ENCODE data around the gene CIRBP. TPM values are rescaled to one million over a fixed set of nuclear protein-coding genes. Genes with fewer than 3 reads are reported as not detected.
"Not testable (repeated sequence)": the region's sequence is repeated elsewhere in the genome, so short reads cannot be mapped to it uniquely, and the experiment has no call there.

Gene CIRBP
- total and polyA plus RNA-seq, 12 donors, result 180 to 356 (median 280) TPM

- ATAC-seq, result peak; percentile 1 to 63 (median 18)
- DNase-seq, result peak; percentile 76 to 87
- 16 to 19% methylated on average over 30 to 31 of the region's 31 CpGs for WGBS, 2 donors
- intact Hi-C loops (cut with DNase I), result loop anchor here in 7 of 10 donors (1.0 to 10.0 kb wide), 6 partner anchors 21 to 320 kb away; partner anchors contain the start of genes ARID3A (in 2 of the 7) and GPX4 (in 1 of the 7)
- Histone ChIP-seq H3K27ac (peak overlapping the region; percentile 85 to 100 (median 100)), H3K36me3 (peaks cover 0 to 10% (median 0%) of the 10 kb centered on the region in 9 donors), H3K9me3 (no peaks in the 10 kb centered on the region), H3K4me1 (peaks cover 42 to 79% (median 75%) of the 10 kb centered on the region in 9 donors), H3K4me3 (peak overlapping the region in 8 of 10 donors; percentile 0 to 90 (median 60)), H3K27me3 (no peaks in the 10 kb centered on the region)
- TF ChIP-seq, protein P1, sequence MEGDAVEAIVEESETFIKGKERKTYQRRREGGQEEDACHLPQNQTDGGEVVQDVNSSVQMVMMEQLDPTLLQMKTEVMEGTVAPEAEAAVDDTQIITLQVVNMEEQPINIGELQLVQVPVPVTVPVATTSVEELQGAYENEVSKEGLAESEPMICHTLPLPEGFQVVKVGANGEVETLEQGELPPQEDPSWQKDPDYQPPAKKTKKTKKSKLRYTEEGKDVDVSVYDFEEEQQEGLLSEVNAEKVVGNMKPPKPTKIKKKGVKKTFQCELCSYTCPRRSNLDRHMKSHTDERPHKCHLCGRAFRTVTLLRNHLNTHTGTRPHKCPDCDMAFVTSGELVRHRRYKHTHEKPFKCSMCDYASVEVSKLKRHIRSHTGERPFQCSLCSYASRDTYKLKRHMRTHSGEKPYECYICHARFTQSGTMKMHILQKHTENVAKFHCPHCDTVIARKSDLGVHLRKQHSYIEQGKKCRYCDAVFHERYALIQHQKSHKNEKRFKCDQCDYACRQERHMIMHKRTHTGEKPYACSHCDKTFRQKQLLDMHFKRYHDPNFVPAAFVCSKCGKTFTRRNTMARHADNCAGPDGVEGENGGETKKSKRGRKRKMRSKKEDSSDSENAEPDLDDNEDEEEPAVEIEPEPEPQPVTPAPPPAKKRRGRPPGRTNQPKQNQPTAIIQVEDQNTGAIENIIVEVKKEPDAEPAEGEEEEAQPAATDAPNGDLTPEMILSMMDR (IDR thresholded peaks at IDR 0.05), result no peak
Measured at GRCh38 chr19:1244693-1245451, 24.3 kb upstream of the CIRBP start.

- H3K4me3 ChIP-seq, result peak overlapping the region in 6 of 10 donors; percentile 9 to 90 (median 82)
- H3K9me3 ChIP-seq, result no peaks in the 10 kb centered on the region
- H3K4me1 ChIP-seq, result peaks cover 39 to 73% (median 69%) of the 10 kb centered on the region in 9 donors
- H3K36me3 ChIP-seq, result peaks cover 0 to 13% (median 0%) of the 10 kb centered on the region in 9 donors
- DNase-seq (peak; percentile 82 to 83), ATAC-seq (peak in 6 of 8 donors; percentile 14 to 55 (median 24))
- TF ChIP-seq, protein P1 (IDR thresholded peaks at IDR 0.05), result no peak
- intact Hi-C loops (cut with DNase I), result loop anchor here in 2 of 10 donors (2.0 to 10.0 kb wide), 2 partner anchors 21 to 321 kb away; partner anchors contain the start of gene ARID3A (in 1 of the 2)
- H3K27me3 ChIP-seq, result no peaks in the 10 kb centered on the region
- WGBS, 2 donors, result 40 to 55% methylated on average over 26 of the region's 26 CpGs
- H3K27ac ChIP-seq, result peak overlapping the region; percentile 85 to 100 (median 100)
Measured at GRCh38 chr19:1245494-1246264, 23.5 kb upstream of the CIRBP start.

DNA sequence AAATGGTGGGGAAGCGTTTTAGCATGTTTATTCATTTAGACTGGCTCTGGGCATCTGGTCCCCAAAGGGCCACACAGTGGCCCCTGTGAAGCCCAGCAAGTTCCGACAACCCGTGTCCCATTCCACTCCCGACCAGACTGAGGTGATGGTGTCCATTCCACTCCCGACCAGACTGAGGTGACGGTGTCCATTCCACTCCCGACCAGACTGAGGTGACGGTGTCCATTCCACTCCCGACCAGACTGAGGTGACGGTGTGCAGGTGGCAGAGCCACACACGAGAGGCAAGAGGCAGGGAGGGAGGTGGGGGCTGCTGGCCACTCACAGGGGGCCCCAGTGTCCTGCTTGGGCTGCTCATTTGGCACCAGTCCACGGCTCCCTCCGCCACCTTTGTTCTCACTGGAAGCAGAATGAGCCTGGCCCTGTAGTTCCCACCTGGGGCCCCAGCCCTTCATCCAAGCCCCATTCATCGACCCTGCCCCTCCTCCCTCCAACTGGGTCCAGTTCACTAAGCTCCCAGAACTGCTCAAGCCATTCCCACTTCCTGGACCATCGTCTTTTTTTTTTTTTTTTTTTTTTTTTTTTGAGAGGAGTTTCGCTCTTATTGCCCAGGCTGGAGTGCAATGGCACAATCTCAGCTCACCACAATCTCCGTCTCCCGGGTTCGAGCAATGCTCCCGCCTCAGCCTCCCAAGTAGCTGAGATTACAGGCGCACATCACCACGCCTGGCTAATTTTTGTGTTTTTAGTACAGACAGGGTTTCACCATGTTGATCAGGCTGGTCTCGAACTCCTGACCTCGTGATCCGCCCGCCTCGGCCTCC, 22.7 kb upstream of the CIRBP start:
- not testable (repeated sequence) for H3K27me3 ChIP-seq, ATAC-seq, H3K9me3 ChIP-seq, H3K4me3 ChIP-seq, DNase-seq
- WGBS, 2 donors, result 65% methylated on average over 26 to 27 of the region's 27 CpGs
- intact Hi-C loops (cut with DNase I), result loop anchor here in 2 of 10 donors (1.0 to 10.0 kb wide), 2 partner anchors 21 to 322 kb away; partner anchors contain the start of gene ARID3A (in 1 of the 2)
- H3K27ac ChIP-seq, result peak overlapping the region; percentile 85 to 100 (median 100)
- peaks cover 0 to 19% (median 2%) of the 10 kb centered on the region in 9 donors for H3K36me3 ChIP-seq
- peaks cover 36 to 72% (median 64%) of the 10 kb centered on the region in 9 donors for H3K4me1 ChIP-seq

DNA sequence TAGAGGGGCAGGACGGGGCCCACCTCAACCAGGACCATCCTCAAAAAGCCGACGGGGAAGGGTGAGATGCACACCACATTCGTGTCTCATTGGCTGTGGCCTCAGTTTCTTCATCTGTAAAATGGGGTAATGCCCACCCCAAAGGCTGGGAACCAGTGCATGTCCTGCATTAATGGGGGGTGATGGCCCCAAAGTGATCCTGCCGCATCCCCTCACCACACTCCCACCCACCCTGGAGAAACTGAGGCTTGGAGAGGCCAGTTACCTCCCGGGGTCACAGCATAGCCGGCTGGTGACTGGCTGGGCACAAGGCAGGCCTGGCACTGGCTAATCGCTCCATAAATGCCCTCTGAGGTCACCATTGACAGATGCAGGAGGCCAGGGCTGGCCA, 21.4 kb upstream of the CIRBP start:
- Histone ChIP-seq H3K36me3 (peaks cover 0 to 24% (median 7%) of the 10 kb centered on the region in 9 donors), H3K4me1 (peaks cover 36 to 75% (median 66%) of the 10 kb centered on the region in 9 donors), H3K27ac (peak overlapping the region; percentile 95 to 100 (median 100)), H3K9me3 (no peaks in the 10 kb centered on the region), H3K27me3 (no peaks in the 10 kb centered on the region), H3K4me3 (peak overlapping the region; percentile 78 to 99 (median 94))
- TF ChIP-seq, protein P1 (IDR thresholded peaks at IDR 0.05), result no peak
- 68% methylated on average over 8 of the region's 8 CpGs for WGBS, 2 donors
- intact Hi-C loops (cut with DNase I), result loop anchor here in 5 of 10 donors (1.0 to 10.0 kb wide), 3 partner anchors 19 to 323 kb away; partner anchors contain the start of gene ARID3A (in 1 of the 5)
- DNase-seq, result no peak
- no peak for ATAC-seq
